HG03135 (cell line): Measurements from ENCODE around the gene CSDE1.

Source experiments
- ATAC-seq: cut with Tn5 transposase; IDR thresholded peaks from one replicate; pipeline ENCODE4 v1.9.1; 2021; ENCODE audit warnings: mild to moderate bottlenecking, moderate library complexity; ENCODE audit not compliant: unreplicated experiment

Gene CSDE1

DNA sequence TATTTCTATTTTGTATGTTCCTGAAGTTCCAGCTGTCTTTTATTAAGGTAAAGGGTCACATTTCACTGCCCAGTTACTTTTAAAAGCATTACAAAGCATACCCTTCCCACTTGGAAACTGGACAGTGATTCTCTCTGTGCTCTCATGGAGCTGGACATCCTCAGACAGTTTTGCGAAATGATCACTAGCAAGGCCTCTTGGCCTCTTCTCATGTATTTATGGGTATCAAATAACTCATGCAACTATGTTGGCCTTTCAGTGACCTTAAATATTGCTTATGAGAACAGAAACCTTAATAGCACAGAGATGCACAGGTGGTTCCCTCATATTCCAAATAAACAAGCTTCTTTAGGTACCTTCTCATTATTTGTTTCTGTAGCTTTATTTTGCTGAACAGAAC is 54.5 kb downstream of the CSDE1 start:
- ATAC-seq = peak; percentile 58

DNA sequence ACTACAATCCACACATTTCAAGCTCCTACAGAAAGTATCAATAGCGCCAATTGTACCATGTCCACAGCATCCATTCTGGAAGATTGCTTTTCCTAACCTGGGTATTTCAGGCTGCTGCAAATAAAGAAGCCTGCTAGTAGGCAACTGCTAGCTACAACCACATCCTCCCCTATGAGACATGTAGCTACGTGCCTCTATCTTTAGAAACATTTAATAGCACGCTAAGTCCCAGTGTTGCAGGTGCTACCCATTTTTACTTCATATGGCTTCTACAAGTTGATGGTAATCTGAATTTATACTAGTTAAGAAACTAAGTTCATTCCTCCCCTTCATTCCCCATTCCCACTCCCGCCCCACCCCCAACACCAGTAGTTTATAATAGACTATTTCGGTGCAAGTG is 55.0 kb downstream of the CSDE1 start:
- no peak for ATAC-seq

DNA sequence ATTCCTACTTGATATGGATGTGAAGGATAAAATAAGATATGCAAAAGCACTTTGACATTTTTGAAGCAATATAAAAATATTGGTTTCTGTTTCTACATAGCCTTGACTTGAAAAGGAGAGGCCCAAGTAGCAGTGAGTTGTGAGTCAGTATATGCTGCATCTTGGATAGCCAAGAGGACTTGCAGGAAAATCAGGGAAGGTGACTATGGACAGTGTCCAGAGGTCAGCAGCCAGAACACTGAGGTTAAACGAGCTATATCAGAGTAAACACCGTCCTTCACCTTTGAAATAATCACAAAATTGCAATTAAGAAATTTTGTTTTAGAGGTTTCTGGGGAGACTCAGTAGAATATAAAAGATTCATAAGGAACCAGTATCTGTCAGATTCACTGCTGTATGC is 55.9 kb downstream of the CSDE1 start:
- ATAC-seq = no peak

DNA sequence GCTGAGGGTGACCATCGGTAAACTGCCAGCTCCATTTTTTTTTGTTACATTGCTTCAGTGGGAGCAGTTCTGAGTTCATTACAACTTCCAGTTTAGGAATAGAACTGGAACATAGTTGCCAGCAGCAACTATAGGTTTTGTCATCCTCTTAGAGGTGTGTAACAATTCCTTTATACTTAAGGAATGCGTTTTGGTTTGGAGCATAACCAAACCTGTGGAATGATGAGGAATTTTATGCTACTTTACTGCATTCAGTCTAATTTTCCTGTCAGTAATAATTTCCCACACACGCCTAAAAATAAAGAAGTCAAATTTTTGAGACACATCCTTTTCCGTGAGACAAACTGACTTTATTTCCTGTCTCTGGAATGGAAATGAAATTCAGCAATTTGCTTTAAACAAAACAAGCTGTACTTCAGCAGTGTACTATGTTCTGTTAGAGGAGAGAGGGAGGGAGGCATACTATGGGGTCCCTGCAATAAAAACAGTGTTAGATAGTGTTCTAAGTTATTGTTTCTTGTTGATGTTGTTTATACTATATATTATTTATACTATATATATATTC is 57.7 kb downstream of the CSDE1 start:
- no peak for ATAC-seq

DNA sequence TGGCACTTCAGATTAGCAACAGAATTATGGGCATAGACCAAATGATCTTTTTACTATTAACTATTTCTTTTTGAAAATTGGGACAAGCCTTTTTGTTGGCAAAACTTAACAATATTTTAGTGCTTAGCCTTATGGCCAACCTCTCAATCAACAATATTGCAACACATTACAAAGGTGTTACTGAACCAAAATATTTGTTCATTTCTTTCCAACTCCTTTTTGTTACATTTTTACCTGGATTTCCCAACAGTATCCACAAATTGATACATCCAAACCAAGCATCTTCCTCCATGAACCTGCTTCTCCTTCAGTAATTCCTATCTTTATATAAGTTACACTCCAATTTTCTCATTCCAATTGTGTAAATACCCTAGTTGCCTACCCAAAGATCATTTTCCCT is 61.0 kb downstream of the CSDE1 start:
- no peak for ATAC-seq

DNA sequence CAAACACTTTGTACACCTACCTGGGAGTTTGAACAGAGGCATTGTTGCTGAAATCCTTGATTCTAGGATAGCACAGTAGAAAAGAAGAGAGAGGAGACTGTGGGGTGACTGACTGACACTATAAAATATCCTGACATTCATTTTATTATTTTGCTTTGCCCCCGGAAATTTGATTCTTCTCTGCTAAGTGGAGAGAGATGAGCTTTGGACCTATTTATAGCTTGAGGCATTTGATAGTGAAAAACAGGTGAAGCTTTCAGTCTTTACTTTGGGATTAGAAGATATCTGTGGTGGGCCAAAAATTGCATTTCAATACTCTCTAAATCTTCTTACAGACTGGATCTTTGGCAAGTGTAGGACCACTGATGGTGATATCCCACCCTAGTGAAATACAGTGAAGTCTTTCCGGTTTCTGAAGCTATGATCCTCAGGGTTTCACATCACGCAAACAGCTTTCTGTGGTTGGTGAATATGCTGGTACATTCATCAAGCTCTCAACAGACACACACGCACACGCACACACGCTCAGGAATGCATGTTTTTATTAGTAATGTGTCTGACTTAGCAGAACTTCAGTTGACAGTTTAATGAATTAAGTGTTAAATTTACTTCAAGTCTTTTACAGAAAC is 62.2 kb downstream of the CSDE1 start, which contains the start of gene AMPD1:
TSS of gene AMPD1 (minus strand) at position 117 of the 629 bp plus-strand sequence. CDS start at position 42, 75 bp downstream.
- no peak for ATAC-seq

DNA sequence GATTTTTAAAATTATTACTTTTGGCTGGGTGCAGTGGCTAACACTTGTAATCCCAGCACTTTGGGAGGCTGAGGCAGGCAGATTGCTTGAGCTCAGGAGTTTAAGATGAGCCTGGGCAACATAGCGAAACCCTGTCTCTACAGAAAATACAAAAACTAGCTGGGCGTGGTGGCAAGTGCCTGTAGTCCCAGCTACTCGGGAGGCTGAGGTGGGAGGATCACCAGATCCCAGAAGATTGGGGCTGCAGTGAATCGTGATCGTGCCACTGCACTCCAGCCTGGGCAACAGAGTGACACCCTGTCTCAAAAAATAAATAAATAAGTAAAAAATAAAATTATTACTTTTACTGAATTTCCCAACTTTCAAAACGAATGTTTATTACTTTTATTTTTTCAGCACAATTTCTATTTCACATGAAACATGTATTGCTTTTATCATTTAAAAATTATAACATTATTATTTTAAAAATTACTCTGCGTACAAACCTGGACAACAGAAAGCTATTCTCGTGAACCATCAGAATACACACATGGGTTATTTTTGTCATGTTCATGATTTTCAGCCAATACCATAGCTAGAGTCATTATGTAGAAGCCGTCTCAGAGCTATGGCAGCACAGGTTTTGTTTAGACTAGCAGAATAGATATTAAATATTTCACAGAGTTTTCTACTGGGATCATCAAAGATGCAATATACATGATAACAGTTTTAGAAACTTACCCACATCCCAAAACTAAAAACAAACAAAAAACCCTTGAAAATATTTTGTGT is 63.1 kb downstream of the CSDE1 start:
- no peak for ATAC-seq

DNA sequence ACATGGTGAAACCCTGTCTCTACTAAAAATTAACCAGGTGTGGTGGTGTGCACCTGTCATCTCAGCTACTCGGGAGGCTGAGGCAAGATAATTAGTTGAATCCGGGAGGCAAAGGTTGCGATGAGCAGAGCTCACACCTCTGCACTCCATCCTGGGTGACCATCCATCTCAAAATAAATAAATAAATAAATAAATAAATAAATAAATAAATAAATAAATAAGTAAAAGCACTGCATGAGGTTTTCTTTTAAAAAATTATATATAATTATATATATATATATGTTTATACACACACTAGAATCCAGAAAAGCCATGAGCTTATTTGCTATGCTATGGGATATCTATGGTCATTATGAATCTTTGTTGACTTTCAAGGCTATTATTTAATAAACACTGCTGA is 64.8 kb downstream of the CSDE1 start:
- no peak for ATAC-seq

DNA sequence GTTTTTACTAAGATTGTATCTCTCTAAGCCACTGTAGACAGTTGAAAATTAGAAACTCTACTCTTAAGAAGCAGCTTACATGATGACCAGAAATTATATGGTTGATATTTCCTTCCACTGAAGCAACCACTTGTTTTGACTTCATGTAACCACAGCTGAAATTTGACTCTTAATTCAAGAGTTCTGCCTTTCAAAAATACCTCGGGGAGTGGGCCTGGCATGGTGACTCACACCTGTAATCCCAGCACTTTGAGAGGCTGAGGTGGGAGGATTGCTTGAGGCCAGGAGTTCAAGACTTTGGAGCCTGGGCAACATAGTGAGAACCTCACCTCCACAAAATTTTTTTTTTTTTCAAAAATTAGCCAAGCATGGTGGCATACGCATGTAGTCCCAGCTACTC is 66.7 kb downstream of the CSDE1 start:
- ATAC-seq = no peak

DNA sequence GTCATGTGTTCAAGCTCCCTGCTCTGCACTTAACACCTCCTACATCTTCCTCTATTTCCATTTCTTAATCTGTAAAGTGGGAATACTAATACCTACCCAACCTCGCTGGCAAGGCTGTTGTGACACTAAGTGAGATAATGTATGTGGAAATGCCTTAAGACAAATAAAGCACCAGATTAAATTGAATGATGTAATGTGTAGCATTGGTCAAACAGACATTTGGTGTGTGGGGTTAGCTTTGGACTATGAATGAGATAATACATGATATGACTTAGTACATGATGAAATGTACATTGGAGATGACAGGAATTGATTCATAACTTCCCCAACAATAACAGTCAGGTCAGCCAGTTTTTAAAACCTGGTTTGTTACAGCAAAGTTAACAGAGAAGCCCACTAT is 67.6 kb downstream of the CSDE1 start:
- ATAC-seq = no peak

DNA sequence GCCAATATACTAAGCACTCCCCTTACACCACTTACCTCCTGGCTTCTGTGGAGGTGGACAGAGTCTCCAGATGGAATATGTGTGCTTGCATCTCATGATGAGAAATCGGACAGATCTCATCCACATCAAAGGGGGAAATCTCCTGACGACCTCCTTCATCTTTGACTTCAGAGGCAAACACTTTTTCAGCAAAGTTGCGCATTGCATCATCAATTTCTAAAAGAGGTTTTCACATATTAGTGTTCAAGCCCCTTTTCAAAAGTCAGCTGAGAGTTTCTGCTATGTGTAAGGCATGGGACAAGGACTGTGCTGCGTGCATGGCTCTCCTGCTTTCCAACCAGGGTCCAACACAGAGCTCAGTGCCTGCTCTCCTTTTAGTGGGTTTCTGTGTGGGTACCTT is 69.3 kb downstream of the CSDE1 start:
- ATAC-seq = no peak

DNA sequence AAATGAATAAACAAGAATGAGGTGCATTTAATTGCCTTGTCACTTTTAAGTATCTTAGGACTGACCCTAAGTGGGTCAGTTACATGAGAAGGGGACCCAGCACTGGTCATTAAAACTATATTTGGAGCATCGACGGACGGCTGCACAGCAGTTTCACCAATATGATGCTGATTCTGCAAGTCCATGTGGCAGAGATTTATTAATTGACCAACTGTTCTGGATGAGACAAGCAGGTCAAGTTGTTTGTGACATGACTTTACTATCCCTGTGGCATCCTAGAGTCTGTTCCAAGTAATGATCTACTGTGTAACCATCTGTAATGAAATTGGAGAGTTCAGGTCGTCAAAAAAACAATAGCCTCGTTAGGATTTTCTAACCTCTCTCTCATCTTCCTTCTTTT is 71.9 kb downstream of the CSDE1 start:
- ATAC-seq = no peak

DNA sequence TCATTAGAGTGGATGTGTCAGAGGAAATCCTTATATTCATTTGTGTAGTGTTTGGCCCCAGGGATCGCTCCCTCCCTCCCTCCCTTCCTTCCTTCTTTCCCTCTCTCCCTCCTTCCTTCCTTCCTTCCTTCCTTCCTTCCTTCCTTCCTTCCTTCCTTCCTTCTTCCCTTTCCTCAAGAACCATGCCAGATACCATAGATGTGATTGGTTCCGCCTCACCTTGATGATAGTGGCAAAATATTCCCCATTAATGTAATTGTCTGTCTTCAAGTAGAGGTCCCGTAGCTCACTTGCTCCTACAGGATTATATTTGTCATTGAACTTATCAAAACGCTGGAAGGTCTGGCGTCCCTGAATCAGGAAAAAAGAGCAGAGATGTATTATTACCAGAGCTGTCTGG is 80.1 kb downstream of the CSDE1 start:
- ATAC-seq = no peak

DNA sequence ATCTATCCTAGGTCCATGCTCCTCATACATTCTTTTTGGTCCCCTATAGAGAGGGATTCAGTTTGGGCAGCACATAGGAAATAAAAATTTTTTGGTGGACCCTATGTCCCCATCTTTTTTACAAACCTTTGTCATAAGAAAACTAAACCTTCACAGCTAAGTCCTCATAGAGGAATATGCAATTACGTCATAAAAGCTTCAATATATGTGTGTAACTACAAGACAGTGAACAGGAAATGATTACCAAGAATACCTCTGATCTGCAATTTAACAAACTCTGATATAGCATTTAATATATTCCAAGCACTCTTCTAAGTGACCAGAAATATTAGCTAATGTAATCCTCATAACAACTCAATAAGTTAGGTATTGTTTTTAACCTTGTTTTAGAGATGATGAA is 81.7 kb downstream of the CSDE1 start:
- no peak for ATAC-seq

DNA sequence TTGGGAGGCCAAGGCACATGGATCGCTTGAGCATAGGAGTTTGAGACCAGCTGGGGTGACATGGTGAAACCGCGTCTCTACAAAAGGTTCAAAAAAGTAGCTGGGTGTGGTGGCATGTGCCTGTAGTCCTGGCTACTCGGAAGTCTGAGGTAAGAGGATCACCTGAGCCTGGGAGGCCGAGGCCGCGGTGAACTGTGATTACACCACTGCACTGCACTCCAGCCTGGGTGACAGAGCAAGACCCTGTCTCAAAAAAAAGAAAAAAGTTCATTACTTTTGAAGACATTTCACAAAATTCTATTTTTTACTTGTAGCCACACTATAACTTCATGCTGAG is 85.9 kb downstream of the CSDE1 start:
- no peak for ATAC-seq

DNA sequence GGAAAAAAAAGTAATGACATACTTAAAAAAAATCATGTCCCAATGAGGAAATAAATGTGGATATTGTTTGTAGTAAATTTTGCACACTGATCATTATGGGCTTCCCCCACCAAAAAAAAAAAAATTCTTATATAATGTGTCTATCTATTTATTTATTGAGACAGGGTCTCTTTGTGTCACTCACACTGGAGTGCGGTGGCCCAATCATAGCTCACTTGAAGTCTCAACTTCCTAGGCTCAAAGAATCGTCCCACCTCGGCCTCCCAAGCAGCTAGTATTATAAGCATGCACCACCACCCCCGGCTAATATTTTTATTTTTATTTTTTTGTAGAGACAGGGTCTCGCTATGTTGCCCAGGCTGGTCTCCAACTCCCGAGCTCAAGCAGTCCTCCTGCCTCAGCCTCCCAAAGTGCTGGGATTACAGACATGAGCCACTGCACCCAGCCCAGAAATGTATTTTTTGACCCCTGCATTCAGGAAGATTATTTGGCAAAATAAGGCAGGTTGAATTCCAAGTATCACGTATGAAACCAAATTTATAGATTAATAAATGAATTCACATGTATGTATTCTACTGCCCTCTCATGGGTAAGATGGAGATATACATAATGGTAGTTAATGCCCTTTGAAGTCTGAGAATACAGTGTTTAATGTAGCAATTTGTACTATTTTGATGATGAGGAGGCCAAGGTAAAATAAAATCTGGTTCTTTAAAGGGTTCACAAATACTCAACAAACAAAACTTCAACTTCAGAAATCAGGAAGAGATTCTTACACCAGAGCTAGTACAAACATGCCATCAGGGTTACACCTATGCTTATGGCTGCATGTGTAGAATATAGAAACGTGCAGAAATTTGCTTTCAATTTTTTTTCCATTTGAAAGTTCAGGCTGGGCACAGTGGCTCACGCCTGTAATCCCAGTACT is 86.5 kb downstream of the CSDE1 start:
- ATAC-seq = no peak

DNA sequence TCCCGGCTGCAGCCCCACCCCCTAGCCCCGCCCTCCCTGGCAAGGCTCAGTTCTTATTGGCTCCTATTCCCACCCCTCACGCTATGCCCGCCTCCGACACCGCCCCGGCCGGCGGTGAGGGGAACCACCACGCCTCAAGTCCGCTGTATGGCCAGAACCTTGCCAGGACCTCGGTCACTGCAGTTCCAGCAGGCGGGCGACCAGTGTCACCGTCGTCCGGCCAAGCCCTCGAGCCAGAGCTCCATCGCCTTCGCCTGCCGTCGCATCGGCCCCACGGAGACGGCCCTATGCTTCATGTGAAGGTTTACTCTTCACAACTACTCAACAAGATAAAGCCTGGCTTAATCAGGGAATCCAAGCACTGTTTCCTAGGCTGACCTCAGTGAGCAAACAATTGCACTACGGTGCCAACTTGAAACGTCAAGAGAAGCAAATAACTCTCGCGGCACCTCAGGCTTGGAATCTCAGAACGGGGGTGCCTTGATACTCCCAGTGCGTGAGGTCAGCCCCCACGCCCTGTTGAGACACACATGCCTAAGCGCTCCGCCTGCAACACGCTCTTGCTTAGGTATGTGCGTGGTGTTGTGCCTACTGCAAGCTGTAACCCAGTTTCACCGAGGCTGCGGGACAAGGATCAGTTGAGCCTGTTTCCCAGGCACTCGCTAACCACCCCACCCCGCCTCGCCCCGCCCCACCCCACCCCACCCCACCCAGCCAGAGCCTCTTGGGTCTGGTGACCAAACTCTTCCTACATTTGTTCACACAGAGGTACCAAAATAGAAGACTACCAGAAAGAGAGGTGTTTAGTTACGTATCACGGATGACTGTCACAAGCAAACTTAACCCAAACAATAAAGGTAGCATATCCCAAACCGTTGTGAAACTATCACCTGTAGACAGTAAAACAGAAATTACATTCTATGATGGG is 87.4 kb downstream of the CSDE1 start:
- ATAC-seq = peak; percentile 99

DNA sequence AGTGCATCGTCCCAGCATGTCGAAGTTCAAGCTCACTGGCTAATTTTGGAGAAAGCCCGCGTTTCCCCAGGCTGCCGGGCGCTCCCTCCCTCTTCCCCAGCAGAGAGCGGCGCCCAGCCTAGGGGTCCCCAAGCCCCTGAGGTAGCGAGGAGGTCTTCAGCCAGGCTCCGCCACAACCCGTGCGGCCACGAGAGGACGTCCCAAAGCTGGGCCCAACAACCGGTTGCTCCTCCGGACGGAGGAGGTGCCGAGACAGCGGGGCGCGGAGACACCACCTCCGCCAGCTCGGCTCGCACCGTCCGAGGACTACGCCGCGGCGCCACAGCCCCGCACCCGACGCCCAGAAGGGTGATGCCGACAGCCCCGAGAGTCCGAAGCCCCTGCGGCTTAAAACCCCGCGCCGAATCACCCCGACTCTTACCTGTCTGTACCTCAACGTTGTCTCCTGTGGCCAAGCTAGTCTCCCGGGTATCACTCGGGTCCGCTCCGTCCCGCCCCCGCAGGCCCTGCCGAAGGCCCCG is 88.2 kb downstream of the CSDE1 start, which contains the start of gene DENND2C:
TSS of gene DENND2C (minus strand) at position 488 of the 521 bp plus-strand sequence. CDS start 44,065 bp downstream, outside the sequence.
- ATAC-seq = peak; percentile 67

DNA sequence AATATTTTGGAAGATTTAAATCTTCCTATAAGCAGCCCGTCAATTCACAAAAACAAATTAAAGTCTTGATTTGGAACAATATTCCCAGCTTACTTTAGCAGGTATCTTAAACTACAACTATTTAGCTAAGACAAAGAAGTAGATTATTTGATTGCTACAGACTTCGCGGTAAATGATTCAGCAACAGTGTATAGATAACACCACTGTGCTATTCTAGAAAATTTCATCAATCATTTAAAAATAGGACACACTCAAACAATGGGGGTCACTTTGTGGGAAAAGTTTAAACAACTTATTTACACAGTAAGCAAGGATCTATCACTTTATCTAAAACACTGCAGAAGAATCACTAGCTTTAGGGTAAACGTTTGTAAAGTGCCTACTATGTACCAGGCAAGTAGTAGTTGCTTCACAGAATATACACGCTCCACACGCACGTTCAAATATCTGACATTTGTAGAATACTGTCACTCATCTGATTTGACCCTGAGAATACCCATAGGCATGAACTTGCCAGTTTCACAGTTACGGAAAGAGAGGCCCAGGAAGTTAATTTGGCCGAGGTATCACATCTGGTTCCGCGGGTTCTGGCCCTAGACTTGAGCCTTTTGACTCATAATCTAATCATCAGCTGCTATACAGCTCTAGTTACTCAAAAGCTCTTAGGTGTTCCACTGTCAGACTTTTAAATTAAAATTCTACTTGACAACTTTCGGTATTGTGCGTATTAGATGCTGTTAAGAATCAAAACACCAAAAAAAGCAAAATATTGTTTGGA is 88.8 kb downstream of the CSDE1 start:
- ATAC-seq = no peak
